ENCODE results near the gene NHP2.

- TF ChIP-seq CTCF (IDR thresholded peaks at IDR 0.05), result no peak
- TF ChIP-seq POLR2A (IDR thresholded peaks at IDR 0.05), result no peak
These were observed 39.2 kb downstream of the NHP2 start for GRCh38 chr5:178114325-178115135.

Data from adrenal gland (tissue), 5 donors.